Testis (tissue), 2 donors: ENCODE measurements around the gene EEIG1.

Source experiments
- POLR2A ChIP-seq: fragments of 450-650 bp; IDR thresholded peaks from one replicate; pipeline ENCODE4 v1.6.1; 2017; ENCODE audit warnings: antibody characterized with exemption, mild to moderate bottlenecking, moderate library complexity
- TF ChIP-seq, protein P1 (sequence below), 3 experiments: fragments of 450-650 bp in 2 of 3; fragments of 200-600 bp in 1 of 3; sonication (generic) in 1 of 3; IDR thresholded peaks; one replicate each; pipeline ENCODE4 v1.5.1; 2016 to 2019; ENCODE audit warnings: antibody characterized with exemption in 3 of 3, mild to moderate bottlenecking in 2 of 3, moderate library complexity in 1 of 3

GRCh38 chr9:128001151-128001778, 20.5 kb upstream of the EEIG1 start:
- TF ChIP-seq, protein P1, sequence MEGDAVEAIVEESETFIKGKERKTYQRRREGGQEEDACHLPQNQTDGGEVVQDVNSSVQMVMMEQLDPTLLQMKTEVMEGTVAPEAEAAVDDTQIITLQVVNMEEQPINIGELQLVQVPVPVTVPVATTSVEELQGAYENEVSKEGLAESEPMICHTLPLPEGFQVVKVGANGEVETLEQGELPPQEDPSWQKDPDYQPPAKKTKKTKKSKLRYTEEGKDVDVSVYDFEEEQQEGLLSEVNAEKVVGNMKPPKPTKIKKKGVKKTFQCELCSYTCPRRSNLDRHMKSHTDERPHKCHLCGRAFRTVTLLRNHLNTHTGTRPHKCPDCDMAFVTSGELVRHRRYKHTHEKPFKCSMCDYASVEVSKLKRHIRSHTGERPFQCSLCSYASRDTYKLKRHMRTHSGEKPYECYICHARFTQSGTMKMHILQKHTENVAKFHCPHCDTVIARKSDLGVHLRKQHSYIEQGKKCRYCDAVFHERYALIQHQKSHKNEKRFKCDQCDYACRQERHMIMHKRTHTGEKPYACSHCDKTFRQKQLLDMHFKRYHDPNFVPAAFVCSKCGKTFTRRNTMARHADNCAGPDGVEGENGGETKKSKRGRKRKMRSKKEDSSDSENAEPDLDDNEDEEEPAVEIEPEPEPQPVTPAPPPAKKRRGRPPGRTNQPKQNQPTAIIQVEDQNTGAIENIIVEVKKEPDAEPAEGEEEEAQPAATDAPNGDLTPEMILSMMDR (IDR thresholded peaks at IDR 0.05): no peak
- TF ChIP-seq POLR2A: no peak
